ENCODE data around the gene PHIP.
"Not testable (repeated sequence)": the region's sequence is repeated elsewhere in the genome, so short reads cannot be mapped to it uniquely, and the experiment has no call there.

The PHIP gene

DNA sequence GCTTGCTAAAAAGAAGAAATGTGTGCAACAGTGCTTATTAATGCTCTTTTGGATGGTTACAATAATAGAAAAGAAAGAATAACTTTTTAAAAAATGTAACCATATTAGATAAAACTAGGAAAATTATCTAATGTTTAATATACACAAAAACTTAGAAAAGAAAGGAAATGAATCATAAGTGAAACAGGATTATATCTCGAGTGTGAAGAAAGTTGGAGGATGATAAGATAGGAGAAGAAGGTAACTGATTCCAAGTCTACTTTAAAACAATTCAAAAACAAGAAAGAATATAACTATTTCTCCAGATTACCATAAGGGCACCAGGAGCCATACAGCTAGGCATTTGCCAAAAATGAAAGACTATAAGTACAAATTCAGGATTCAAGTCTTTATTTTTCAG lies 73.0 kb downstream of the PHIP start:
- FAIRE-seq = no peak

DNA sequence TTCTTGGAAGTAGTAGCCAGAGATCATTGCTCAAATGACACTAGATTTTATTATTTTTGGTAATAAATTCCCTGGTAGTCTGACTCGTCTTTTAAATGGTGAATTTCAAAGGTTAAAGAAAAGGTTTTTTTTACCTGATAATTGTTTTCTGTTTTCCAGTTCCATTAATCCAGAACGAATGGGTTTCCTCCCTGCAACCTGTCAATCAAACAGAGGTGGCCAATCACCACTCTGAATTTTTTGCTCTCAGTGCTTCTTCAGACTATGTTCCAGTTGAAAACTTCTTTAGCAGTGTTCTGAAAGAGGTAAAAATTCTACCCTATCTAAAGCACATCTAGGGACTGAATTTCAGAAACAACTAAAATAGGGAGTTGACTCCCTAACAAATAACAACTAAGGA lies 73.8 kb downstream of the PHIP start:
- no peak for FAIRE-seq

DNA sequence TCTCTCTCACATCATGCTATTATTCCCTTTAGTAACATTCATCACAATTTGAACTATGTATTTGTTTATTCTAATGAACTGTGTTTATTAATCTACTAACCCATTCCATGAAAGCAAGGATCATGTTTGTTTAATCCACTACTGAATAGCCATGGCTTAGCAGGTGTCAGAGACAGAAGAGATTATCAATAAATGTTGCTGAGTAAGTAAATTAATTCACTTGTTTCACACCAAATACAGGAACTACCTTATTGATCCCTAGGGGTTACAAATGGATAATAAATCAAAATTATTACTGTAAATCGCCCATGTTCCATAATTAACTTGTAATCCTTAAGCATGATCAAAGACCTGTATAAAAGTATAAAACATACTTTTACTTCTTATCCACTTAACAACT lies 76.6 kb downstream of the PHIP start:
- no peak for FAIRE-seq

DNA sequence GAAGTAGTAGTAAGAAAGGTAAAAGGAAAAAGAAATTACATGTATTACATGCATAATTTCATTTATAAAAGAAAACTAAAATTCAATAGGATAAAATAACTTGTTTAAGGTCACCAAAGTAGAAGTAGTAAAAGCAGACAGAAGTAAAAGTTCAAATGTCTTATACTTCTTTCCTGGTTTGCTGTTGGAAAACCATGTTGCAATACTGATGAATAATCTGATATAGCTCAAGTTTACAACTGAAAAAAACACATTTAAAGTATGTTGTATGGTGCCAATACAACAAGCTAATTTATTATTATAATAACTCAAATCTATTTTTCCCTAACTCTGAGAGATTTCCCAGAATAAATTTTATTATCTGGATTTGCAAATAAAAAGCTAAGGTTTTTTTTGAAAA lies 78.3 kb downstream of the PHIP start:
- FAIRE-seq = no peak

DNA sequence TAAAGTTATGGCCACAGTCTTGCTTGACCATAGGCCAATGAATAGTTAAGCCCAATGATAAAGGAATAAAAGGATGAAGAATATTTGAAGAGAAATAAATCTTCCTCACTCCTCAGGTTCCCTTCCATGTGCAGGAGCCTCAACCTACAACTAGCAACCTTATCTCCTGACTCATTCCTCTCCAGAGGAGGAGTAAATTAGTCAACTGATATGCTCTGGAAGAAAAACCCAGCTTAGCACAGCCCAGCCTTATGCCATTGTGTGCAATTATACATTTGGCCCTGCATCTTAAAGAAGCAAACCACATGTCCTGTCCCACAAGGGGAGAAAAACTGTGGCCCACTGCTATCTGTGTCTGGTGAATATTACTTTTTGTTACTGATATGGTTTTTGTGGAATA lies 82.1 kb downstream of the PHIP start:
- no peak for FAIRE-seq

DNA sequence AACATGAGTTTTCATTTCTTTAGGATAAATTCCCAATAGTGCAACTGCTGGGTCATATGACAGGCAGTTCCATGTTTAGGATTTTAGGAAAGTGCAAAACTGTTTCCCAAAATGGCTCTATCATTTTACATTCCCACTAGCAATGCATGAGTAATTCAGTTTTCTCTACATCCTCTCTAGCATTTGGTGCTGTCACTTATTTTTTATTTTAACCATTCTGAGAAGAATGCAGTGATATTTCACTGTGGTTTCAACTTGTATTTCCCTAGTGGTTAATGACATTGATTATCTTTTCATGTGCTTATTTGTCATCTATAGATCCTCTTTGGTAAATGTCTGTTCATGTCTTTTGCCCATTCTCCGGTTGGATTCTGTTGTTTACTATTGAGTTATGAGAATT lies 82.7 kb downstream of the PHIP start:
- FAIRE-seq = no peak

DNA sequence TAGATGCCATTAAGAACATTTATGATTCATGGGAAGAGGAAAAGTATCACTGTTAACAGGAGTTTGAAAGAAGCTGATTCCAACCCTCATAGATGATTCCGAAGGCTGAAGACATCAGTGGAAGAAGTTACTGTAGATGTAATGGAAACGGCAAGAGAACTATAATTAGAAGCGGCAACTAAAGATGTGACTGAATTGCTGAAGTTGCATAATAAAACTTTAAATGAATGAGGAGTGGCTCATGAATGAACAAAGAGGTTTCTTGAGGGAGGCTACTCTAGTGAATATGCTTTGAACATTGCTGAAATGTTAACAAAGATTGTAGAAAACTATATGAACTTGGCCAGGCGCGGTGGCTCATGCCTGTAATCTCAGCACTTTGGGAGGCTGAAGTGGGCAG lies 84.1 kb downstream of the PHIP start:
- no peak for FAIRE-seq

DNA sequence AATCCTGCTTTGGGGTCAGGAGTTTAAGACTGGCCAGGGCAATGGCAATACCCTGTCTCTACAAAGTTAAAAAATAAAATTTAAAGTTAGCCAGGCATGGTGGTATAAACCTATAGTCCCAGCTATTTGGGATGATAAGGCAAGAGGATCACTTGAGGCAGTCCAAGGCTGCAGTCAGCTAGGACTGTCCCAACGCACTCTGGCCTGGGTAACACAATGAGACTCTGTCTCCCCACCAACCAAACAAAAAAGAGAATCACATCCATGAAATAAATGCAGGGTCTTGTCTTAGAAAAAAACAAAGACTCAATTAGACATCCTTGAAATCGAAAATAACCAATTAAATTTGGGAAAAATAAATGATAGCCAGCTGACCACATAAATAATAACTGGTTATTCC lies 88.9 kb downstream of the PHIP start:
- FAIRE-seq = no peak

DNA sequence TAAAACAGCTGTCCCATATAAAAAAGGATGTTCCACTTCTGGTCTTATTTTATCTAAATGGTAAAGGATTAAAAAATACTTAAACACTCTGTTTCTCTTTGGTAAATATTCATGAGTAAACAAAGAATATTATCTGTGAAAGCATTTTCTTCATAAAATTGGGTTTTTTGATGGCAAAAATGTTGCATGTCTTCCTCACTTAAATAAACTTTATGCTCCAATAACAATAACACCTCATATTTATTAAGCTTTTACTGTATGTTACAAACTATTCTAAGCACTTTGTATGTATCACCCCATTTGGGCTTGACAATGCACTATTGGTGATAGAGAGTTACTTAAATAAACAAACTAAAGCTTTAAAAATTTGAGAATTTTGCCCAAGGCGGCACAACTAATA lies 91.9 kb downstream of the PHIP start:
- FAIRE-seq = no peak

DNA sequence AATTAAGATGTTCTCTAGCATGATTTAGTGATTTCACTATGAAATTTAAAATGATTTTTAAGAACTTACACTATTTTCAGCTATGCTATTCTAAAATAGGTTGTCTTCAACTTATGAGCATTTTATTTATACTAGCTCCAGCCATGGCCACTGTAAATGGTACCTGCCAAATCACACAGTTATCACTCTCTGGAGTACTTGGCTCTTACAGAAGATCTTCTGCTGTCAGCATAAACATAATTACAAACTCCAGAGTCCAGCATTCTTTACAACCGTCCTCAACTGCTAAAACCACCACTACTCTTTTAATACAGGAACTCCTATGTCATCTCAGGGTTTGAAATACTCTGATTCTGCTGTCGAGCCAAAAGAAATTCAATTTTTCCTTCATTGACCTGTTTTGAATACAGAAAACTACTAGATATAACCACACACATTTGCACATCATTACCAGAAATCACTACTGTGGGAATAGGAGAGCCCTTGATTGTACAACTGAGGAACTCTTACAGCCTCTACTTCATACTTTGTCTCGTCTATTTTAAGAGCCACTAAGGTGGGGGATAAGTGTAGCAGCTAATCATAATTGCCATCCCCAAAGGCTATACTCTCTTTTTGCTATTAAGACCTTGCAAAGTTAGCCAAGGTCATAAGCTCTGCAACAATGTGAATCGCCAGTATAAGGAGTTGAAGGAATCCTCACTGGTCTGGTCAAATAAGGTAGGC lies 93.7 kb downstream of the PHIP start:
- no peak for FAIRE-seq

DNA sequence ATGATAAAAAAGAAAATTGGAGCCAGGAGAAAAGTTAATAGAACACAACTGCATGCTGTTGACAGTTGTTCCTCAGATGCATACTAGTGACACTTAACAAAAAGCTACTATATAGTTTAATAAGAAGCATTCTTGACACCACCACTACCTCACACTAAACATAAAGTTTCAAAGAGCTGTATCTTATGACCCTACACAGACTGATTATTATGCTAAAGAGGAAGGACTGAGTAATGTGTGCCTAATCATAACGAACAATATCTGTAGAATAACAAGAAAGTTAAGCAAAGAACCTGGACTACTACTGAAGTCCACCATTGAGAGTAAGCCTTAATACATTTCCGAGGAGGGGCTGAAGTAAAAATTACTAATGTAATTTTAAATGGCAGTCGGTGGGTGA lies 110.9 kb downstream of the PHIP start:
- FAIRE-seq = no peak

DNA sequence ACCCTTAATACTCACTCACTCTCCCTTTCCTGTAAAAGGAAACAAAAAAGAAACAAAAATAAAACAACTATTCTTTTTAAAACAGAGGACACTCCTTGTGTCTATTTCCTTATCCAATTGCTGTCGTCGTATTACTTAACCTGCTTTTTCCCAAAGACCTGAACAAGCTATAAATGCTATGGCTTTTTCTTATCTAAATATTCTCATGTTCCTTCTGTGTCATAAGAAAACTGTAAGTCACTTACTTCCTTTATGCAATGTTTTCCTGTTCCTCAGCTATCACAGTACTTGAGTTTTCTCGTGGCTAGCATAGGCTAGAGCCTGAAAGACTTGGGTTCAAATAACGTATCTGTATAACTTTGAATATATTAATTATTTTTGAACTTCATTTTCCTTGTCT lies 111.5 kb downstream of the PHIP start:
- FAIRE-seq = no peak

DNA sequence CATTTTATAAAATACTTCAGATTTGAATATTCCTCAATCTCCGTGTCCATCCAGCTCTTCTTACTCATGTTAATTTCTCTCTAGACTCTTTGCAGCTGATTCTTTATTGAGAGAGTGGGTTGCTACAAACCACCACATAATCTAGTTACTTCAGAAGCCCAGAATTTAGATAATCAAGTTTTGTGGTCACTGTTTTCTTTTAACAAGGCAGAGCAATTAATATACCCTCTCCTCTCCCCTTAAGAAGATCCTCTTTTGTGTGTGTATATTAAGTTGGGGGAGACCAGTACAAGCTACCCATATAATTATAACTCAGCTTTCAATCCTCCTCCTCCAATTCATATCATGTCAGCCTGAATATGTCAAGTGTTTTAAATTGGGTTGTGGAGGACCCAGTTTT lies 115.6 kb downstream of the PHIP start:
- no peak for FAIRE-seq

DNA sequence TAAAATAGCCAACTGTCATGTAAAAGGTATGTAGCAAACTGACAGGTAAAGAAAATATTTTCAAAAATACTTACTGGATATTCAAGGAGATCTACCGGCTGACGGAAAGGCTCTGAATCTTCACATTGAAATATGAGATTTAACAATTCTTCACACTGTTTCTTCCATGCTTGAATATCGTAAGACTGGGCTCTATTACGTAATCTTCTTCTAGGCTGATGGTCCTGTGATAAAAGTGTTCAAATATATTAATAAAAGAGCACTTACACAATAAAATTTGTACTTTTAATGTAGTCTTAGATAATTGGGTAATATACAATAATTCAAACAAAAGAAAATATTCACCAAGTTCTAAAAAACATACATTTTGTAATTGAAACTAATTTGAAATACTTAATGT lies 123.3 kb downstream of the PHIP start:
- FAIRE-seq = peak; percentile 79

DNA sequence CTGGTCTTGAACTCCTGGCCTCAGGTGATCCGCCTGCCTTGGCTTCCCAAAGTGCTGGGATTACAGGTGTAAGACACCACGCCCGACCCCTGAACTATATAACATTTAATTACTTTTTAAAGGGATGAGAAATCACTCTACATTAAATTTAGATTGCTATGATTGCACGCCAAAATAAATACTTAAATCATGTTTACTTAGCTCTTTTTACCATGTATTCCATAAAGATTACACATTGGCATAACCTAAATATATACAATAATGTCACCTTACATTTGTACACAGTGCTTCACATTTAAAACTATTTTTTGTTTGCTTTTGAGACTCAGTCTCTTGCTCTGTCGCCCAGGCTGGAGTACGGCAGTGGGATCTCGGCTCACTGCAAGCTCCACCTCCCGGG lies 124.3 kb downstream of the PHIP start:
- FAIRE-seq = no peak

DNA sequence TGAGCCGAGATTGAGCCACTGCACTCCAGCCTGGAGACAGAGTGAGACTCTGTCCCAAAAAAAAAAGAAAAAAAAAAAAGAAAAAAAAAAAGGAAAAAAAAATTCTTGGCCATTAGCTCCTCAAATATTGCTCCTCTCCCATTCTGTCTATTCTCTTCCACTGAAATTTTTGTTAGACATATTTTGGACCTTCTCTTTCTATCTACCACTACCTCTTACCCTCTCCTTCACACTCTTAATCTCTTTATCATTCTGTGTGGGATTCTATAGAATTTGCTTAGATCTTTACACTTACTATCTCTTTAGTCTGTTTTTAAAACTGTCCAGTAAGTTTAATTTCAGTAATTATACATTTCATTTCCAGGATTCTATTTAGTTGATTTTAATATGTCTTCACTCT lies 125.7 kb downstream of the PHIP start:
- no peak for FAIRE-seq

DNA sequence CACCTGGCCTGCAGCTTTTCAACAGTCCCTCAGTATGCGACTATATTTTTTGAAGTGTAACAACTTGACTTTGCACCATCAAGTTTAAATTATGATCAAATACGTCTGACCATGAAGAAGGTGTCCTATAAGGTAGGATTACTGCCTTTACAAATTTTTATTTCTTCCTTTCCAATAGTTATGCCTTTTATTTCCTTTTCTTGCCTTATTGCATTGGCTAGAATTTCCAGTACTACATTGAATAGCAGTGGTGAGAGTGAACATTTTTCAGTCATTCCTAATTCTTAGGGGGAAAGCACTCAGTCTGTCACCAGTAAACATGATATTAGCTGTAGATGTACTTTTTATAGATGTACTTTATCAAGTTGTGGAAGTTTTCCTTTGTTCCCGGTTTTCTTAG lies 129.3 kb downstream of the PHIP start:
- FAIRE-seq = no peak

DNA sequence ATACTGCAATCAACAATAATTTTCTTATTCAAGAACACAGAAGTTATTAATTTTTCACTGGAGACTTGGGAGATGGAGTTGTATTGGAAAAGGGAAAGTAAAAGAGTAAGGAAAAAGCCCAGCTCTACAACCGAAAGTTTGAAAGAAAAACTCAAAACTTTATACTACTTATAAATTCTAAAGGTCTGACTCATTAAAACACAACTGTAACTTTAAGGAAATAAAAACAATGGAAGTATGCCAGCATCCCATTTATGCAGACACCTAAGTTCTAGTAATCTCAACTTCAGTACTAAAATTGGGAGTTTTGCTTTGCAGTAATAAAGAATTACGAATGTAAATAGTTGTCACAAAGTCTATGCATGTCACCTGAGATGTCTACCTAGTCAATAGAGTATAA lies 130.1 kb downstream of the PHIP start:
- no peak for FAIRE-seq

DNA sequence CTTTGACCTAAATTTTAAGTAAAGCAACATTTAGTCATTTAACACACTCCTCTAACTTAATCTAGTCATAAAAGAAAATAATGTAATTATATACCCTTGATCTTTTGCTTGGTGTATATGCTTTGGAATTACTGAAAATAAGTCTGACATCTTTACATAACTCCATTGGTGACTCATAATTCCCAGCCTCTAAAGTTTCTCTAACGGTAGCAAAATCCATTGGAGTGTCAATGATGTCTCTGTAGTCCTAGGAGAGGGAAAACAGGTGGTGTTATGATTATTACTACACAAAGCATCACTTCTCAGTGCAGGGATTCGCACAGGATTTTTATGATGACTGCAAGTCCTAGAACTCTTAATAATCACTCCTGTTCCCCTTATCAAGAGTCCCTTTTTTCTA lies 130.5 kb downstream of the PHIP start:
- peak; percentile 16 for FAIRE-seq

DNA sequence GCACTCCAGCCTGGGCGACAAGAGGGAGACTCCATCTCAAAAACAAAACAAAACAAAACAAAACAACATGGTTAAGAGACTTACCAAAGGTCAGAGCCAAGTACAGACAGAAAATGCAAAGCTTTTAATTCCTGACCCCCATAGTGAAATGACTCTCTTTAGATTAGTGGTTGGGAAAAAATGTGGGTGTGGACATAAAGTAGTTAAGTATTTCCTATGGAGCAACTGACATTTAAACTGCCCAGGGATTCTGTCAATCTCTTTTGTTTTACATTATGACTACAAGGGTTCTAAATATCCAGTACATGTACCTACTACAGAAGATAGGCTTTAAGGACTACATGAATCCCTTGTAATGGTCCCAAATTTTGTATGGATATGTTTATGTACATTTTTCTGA lies 135.6 kb downstream of the PHIP start:
- FAIRE-seq = no peak

DNA sequence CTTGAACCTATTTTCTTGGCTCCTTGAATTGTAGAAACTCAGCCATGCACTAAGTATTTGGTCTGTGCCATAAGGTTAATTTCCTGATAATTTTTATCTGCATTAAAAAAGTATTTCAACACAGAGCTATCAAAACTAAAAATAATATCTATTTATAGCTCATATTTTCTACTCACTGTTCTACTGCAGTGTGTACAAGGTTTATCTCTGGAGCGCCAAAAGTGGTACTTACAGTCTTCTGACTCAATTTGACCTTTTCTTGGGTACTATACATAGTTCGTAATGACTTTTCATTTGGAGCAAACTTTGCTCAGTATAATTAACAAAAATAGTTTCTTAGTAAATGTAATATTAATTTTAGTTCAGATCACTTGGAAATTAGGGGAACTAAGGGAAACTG lies 141.5 kb downstream of the PHIP start:
- no peak for FAIRE-seq

DNA sequence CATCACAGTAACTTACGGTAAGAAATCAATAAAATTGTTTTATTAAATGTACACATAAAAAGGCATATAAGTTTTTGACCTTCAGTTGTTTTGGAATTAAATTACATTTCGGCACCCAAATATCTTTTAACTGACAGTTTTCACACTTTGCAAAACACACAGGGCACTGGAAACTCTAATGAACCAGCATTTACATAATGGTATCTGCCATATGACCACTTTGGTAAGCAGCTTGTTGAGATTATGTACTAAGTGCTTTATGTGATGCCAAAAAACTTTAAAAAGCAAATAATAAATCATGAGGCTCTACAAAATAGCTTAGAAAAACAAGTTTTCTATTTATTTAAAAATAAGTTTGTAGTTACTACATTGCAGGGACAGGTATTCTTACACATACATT lies 142.5 kb downstream of the PHIP start:
- no peak for FAIRE-seq

DNA sequence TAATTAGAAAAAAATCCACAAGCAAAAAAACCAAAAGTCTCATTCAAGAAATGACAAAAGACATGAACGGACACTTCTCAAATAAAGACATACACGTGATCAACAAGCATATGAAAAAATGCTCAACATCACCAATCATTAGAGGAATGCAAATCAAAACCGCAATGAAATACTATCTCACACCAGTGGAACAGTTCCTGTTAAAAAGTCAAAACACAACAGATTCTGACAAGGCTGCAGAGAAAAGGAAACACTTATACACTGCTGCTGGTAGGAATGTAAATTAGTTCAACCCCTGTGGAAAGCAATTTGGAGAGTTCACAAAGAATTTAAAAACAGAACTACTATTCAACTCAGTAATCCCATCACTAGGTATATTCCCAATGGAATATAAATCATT lies 152.7 kb downstream of the PHIP start:
- FAIRE-seq = no peak

DNA sequence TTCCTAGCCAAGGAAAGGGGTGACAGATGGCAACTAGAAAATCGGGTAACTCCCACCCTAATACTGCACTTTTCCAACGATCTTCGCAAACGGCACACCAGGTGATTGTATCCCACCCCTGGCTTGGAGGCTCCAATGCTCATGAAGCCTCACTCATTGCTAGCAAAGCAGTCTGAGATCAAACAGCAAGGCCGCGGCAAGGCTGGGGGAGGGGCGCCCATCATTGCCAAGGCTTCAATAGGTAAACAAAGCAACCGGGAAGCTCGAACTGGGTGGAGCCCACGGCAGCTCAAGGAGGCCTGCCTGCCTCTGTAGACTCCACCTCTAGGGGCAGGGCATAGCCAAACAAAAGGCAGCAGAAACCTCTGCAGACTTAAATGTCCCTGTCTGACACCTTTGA lies 156.9 kb downstream of the PHIP start:
- not testable (repeated sequence) for FAIRE-seq

DNA sequence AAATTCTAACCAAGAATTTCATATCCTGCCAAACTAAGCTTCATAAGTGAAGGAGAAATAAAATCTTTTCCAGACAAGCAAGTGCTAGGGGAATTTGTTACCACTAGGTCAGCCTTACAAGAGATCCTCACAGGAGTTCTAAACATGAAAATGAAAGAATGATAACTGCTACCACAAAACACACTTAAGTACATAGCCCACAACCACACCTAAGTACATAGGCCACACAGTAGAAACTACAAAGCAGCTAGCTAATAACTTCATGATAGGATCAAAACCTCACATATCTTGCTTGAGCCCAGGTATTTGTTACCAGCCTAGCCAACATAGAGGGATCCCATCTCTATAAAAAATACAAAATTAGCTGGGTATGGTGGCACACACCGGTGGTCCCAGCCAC lies 160.3 kb downstream of the PHIP start:
- no peak for FAIRE-seq

DNA sequence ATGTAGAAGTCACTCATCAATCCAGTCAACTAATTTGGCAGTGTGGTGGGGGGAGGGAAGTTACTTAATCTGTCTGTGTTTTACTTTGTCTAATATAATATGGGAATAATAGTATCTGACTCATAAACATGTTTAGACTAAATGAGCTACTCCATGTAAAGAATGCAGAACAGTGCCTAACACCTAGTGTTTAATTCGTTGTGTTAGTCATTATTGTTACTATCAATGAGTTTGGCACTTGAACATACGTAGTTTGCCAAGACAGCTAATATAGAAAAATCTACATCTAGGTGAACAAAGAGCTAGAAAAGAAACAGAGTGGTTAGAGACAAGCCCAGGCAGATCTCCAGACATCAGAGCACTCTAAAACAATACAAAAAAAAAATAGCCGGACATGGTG lies 161.6 kb downstream of the PHIP start:
- no peak for FAIRE-seq

Measured in A204.1 (cell line).